ENCODE measurements around the gene TMCC1. TPM values are rescaled to one million over a fixed set of nuclear protein-coding genes. Genes with fewer than 3 reads are reported as not detected.
"Not testable (repeated sequence)": the region's sequence is repeated elsewhere in the genome, so short reads cannot be mapped to it uniquely, and the experiment has no call there.

TMCC1 gene
- total RNA-seq, 1 experiment from 2014 or later: 8.7 TPM

GRCh38 chr3:129892857-129893580, 492 bp downstream of the TMCC1 start:
- no peak for DNase-seq (ENCODE audit: low read depth)

- DNase-seq (ENCODE audit: low read depth): no peak
Observed at GRCh38 chr3:129892486-129892856, 1.0 kb downstream of the TMCC1 start.

- DNase-seq (ENCODE audit: low read depth): no peak
Observed at GRCh38 chr3:129890891-129891290, 2.6 kb downstream of the TMCC1 start.

- peak; percentile 10 for DNase-seq (ENCODE audit: low read depth)
Observed at GRCh38 chr3:129890125-129890524, 3.4 kb downstream of the TMCC1 start.

- DNase-seq (ENCODE audit: low read depth): peak; percentile 88
Observed at GRCh38 chr3:129888771-129889170, 4.7 kb downstream of the TMCC1 start.

- no peak for DNase-seq (ENCODE audit: low read depth)
Observed at GRCh38 chr3:129881261-129881660, 12.2 kb downstream of the TMCC1 start.

GRCh38 chr3:129878355-129878754, 15.2 kb downstream of the TMCC1 start:
- DNase-seq (ENCODE audit: low read depth): no peak

- DNase-seq (ENCODE audit: low read depth): not testable (repeated sequence)
Observed at GRCh38 chr3:129874479-129874878, 19.0 kb downstream of the TMCC1 start.

GRCh38 chr3:129868912-129869311, 24.6 kb downstream of the TMCC1 start:
- no peak for DNase-seq (ENCODE audit: low read depth)

GRCh38 chr3:129867506-129868124, 25.9 kb downstream of the TMCC1 start:
- DNase-seq (ENCODE audit: low read depth): no peak

- no peak for DNase-seq (ENCODE audit: low read depth)
Observed at GRCh38 chr3:129865806-129866205, 27.7 kb downstream of the TMCC1 start.

- no peak for DNase-seq (ENCODE audit: low read depth)
Observed at GRCh38 chr3:129864519-129864918, 29.0 kb downstream of the TMCC1 start.

- no peak for DNase-seq (ENCODE audit: low read depth)
Observed at GRCh38 chr3:129859272-129859671, 34.2 kb downstream of the TMCC1 start.

GRCh38 chr3:129857899-129858298, 35.6 kb downstream of the TMCC1 start:
- no peak for DNase-seq (ENCODE audit: low read depth)

- DNase-seq (ENCODE audit: low read depth): not testable (repeated sequence)
Observed at GRCh38 chr3:129856790-129857189, 36.7 kb downstream of the TMCC1 start.

- DNase-seq (ENCODE audit: low read depth): peak; percentile 37
Observed at GRCh38 chr3:129855832-129856419, 37.6 kb downstream of the TMCC1 start.

GRCh38 chr3:129855170-129855831, 38.2 kb downstream of the TMCC1 start:
- no peak for DNase-seq (ENCODE audit: low read depth)

GRCh38 chr3:129854460-129854859, 39.1 kb downstream of the TMCC1 start:
- DNase-seq (ENCODE audit: low read depth): no peak

GRCh38 chr3:129845956-129846355, 47.6 kb downstream of the TMCC1 start:
- peak; percentile 13 for DNase-seq (ENCODE audit: low read depth)

- DNase-seq (ENCODE audit: low read depth): no peak
Observed at GRCh38 chr3:129840707-129841360, 52.7 kb downstream of the TMCC1 start.

GRCh38 chr3:129838086-129838485, 55.4 kb downstream of the TMCC1 start:
- DNase-seq (ENCODE audit: low read depth): no peak

GRCh38 chr3:129837065-129837642, 56.4 kb downstream of the TMCC1 start:
- DNase-seq (ENCODE audit: low read depth): no peak
